Gastrocnemius medialis (tissue), 4 donors: ENCODE data around the gene TTLL9. TPM values are rescaled to one million over a fixed set of nuclear protein-coding genes. Genes with fewer than 3 reads are reported as not detected.

ENCODE experiments used
- ATAC-seq, 2 donors: fragments of 150-250 bp; one replicate each; pipeline ENCODE4 v1.9.1; 2016
- DNase-seq, 2 donors: peaks; one replicate each; pipeline ENCODE4 v3.0.0-alpha.2; 2019
- H3K27ac ChIP-seq, 4 donors: fragments of 200-600 bp; sonication (generic); 1 replicate in 1 of 4; 2 replicates in 3 of 4; pipeline ENCODE4 v1.5.1; 2016 to 2018; ENCODE audit warnings: mild to moderate bottlenecking in 2 of 4, moderate library complexity in 1 of 4
- H3K27me3 ChIP-seq, 3 donors: fragments of 200-600 bp; sonication (generic) in 2 of 3; 1 replicate in 1 of 3; 2 replicates in 2 of 3; pipeline versions ENCODE4 v1.5.1 to v1.6.0; 2016 to 2019; ENCODE audit warnings: mild to moderate bottlenecking in 1 of 3, moderate library complexity in 1 of 3
- H3K36me3 ChIP-seq, 2 donors: fragments of 200-600 bp; sonication (generic) in 1 of 2; one replicate each; pipeline ENCODE4 v1.5.1; 2017 to 2018
- H3K4me1 ChIP-seq, 2 donors: fragments of 200-600 bp; sonication (generic) in 1 of 2; one replicate each; pipeline ENCODE4 v1.5.1; 2016 to 2017; ENCODE audit warnings: mild to moderate bottlenecking in 2 of 2
- H3K4me3 ChIP-seq, 4 donors: fragments of 200-600 bp; sonication (generic) in 3 of 4; 1 replicate in 1 of 4; 2 replicates in 3 of 4; pipeline ENCODE4 v1.5.1; 2016 to 2019; ENCODE audit warnings: mild to moderate bottlenecking in 2 of 4
- H3K9me3 ChIP-seq, 3 donors: fragments of 200-600 bp; sonication (generic) in 2 of 3; 1 replicate in 1 of 3; 2 replicates in 2 of 3; pipeline ENCODE4 v1.5.1; 2016 to 2019
- CTCF ChIP-seq, 5 experiments: fragments of 450-650 bp in 3 of 5; fragments of 200-600 bp in 2 of 5; sonication (generic) in 2 of 5; IDR thresholded peaks in 4 of 5; conservative IDR thresholded peaks in 1 of 5; 1 replicate in 4 of 5; 2 replicates in 1 of 5; pipeline ENCODE4 v1.5.1; 2016 to 2019; ENCODE audit warnings: antibody characterized with exemption in 5 of 5, mild to moderate bottlenecking in 3 of 5, moderate library complexity in 3 of 5
- POLR2A ChIP-seq, 2 donors: fragments of 450-650 bp; IDR thresholded peaks; one replicate each; pipeline ENCODE4 v1.6.1; 2017; ENCODE audit warnings: antibody characterized with exemption in 2 of 2, mild to moderate bottlenecking in 2 of 2, moderate library complexity in 2 of 2
- in situ Hi-C, 4 donors: fragments of 200-750 bp; cut with MboI; loops; one replicate each; pipeline versions ENCODE4 v1.15.0 to v1.8.0; 2017; ENCODE audit warnings: low sequenced_read_pairs in 4 of 4
- intact Hi-C: fragments of 100-400 bp; cut with DNase I; formaldehyde crosslinking; loops from one replicate; pipeline ENCODE4 v1.15.1; 2023; ENCODE audit warnings: low total_unique reads
- total RNA-seq, 4 donors: library from RNA; depleted of rRNA; stranded (reverse); fragments of >200 nt; gene quantifications; one replicate each; pipeline versions ENCODE4 v1.1.0 to v1.2.3, GENCODE V29; 2016

TTLL9 gene
- total RNA-seq, 4 donors from 2014 or later = not detected

GRCh38 chr20:31848088-31848999, 22.1 kb upstream of the TTLL9 start:
- in situ Hi-C loops (loop anchor here in 1 of 4 donors (25.0 kb wide), 1 partner anchor 111 kb away; the partner anchor contains the start of gene TPX2), intact Hi-C loops (no loop called here)

DNA sequence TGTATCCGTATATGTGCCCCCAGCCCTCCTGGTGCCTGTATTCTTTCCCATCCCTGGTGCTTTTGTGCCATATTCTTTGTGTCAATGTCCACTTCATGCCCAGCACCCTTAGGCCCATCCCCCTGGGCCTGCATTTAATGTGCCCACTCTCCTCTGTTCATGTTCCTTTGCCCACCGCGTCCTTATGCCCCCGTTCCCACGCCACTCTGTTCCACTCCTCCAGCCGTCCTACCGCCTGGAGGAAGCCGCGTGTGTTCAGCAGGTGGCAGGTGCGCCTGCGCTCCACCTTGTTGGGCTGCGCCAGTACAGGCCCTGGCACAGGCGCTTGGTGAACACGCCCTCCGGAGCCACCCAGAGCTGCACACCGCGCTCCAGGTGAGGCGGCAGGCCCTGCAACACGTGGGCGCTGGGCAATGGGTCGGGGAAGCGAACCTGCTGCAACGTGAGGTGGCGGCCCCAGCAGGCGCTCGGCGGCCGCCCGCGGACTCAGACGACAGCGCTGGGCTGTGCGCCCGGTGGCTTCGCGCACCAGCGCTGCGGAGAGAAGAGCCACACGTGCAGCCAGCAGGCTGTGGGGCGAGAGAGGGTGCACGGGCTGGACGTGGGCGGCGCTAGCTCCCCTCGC, 21.0 kb upstream of the TTLL9 start:
- no peak for DNase-seq
- Histone ChIP-seq H3K36me3 (no peaks in the 10 kb centered on the region), H3K4me3 (no peak overlapping the region), H3K4me1 (peaks cover 3 to 11% of the 10 kb centered on the region in 2 donors), H3K27me3 (peaks cover 0 to 9% (median 4%) of the 10 kb centered on the region in 3 donors), H3K9me3 (no peaks in the 10 kb centered on the region), H3K27ac (no peak overlapping the region)
- intact Hi-C loops = no loop called here
- TF ChIP-seq POLR2A (IDR thresholded peaks at IDR 0.05) (no peak), CTCF (IDR thresholded peaks at IDR 0.05 in 4 of 5, conservative IDR thresholded peaks at IDR 0.05 in 1 of 5) (no peak)
- in situ Hi-C loops = loop anchor here in 1 of 4 donors (25.0 kb wide), 1 partner anchor 112 kb away; the partner anchor contains the start of gene TPX2
- ATAC-seq = no peak

More at GRCh38 chr20:31848088-31848999, 22.1 kb upstream of the TTLL9 start:
- no peak for TF ChIP-seq CTCF (IDR thresholded peaks at IDR 0.05 in 4 of 5, conservative IDR thresholded peaks at IDR 0.05 in 1 of 5)
- no peak for TF ChIP-seq POLR2A (IDR thresholded peaks at IDR 0.05)
- peaks cover 0 to 9% (median 4%) of the 10 kb centered on the region in 3 donors for H3K27me3 ChIP-seq
- H3K36me3 ChIP-seq = no peaks in the 10 kb centered on the region
- no peak overlapping the region for H3K27ac ChIP-seq
- H3K4me1 ChIP-seq = peaks cover 3 to 11% of the 10 kb centered on the region in 2 donors
- H3K9me3 ChIP-seq = no peaks in the 10 kb centered on the region
- ATAC-seq (no peak), DNase-seq (no peak)
- H3K4me3 ChIP-seq = no peak overlapping the region

DNA sequence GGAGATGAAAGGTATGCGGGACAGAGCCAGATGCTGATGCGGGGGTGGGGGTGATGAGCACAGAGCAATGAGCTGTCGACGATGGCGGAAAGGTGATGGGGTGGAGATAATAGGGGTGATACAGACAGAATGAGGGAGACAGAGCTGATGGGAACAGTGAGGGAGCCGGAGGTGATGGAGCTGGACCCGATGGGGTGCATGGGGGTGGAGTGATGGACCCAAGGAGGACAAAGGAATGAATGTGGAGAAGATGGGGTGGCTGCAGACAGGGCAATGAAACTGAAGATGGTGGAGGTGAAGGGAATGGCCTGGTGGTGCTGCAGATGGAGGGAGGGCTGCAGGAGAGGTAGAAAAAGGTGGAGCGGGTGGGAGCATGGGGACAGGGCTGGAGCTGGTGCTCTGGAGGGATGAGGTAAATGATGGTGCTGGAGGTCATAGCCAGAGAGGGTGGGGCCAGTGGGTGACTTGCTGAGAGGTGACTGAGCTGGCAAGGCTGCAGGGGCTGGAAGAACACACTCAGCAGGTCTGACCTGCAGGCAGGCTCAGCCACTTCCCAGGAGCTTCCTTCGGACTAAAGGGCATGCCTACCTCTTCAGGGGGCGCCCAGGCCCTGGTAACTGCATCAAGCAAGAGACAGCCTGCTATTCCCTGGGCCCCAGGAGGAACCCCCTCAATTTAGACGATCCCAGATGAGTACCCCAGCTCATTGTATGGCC, 19.0 kb upstream of the TTLL9 start:
- no peak overlapping the region for H3K4me3 ChIP-seq
- no peak for DNase-seq
- H3K27ac ChIP-seq = no peak overlapping the region
- ATAC-seq = no peak
- TF ChIP-seq CTCF (IDR thresholded peaks at IDR 0.05 in 4 of 5, conservative IDR thresholded peaks at IDR 0.05 in 1 of 5) (no peak), POLR2A (IDR thresholded peaks at IDR 0.05) (no peak)
- peaks cover 0 to 9% (median 4%) of the 10 kb centered on the region in 3 donors for H3K27me3 ChIP-seq
- no peaks in the 10 kb centered on the region for H3K36me3 ChIP-seq
- intact Hi-C loops (loop anchor here (5.0 kb wide), 1 partner anchor 181 kb away; no protein-coding TSS in a partner anchor), in situ Hi-C loops (loop anchor here in 3 of 4 donors (10.0 kb wide), 2 partner anchors 103 to 183 kb away; partner anchors contain the start of gene PDRG1 (in 3 of the 3))
- no peaks in the 10 kb centered on the region for H3K9me3 ChIP-seq
- peaks cover under 1 to 3% of the 10 kb centered on the region in 2 donors for H3K4me1 ChIP-seq

- no peaks in the 10 kb centered on the region for H3K9me3 ChIP-seq
- H3K4me1 ChIP-seq = peaks cover 0 to 3% of the 10 kb centered on the region in 2 donors
- no peaks in the 10 kb centered on the region for H3K36me3 ChIP-seq
- H3K4me3 ChIP-seq = no peak overlapping the region
- DNase-seq (no peak), ATAC-seq (no peak)
- in situ Hi-C loops (loop anchor here in 3 of 4 donors (10.0 kb wide), 2 partner anchors 101 to 181 kb away; partner anchors contain the start of gene PDRG1 (in 3 of the 3)), intact Hi-C loops (loop anchor here (5.0 kb wide), 1 partner anchor 179 kb away; no protein-coding TSS in a partner anchor)
- peaks cover 0 to 19% (median 12%) of the 10 kb centered on the region in 3 donors for H3K27me3 ChIP-seq
- TF ChIP-seq CTCF (IDR thresholded peaks at IDR 0.05 in 4 of 5, conservative IDR thresholded peaks at IDR 0.05 in 1 of 5) (no peak), POLR2A (IDR thresholded peaks at IDR 0.05) (no peak)
- H3K27ac ChIP-seq = no peak overlapping the region
Measured at GRCh38 chr20:31853481-31853880, 17.0 kb upstream of the TTLL9 start.
